HEK293T (cell line): Measurements from ENCODE around the gene SCGB3A2.

Experiments used
- ARNT ChIP-seq: fragments of 450-650 bp; IDR thresholded peaks from 2 replicates; pipeline ENCODE4 v1.6.1; 2017; ENCODE audit warnings: mild to moderate bottlenecking
- BHLHE40 ChIP-seq: fragments of 450-650 bp; IDR thresholded peaks from 2 replicates; pipeline ENCODE4 v1.6.1; 2016; ENCODE audit warnings: mild to moderate bottlenecking, moderate library complexity, borderline replicate concordance
- ELF4 ChIP-seq: fragments of 450-650 bp; IDR thresholded peaks from 2 replicates; pipeline ENCODE4 v1.6.1; 2017; ENCODE audit warnings: antibody characterized with exemption
- FOXA1 ChIP-seq: fragments of 450-650 bp; IDR thresholded peaks from 2 replicates; pipeline ENCODE4 v1.6.1; 2016; ENCODE audit warnings: mild to moderate bottlenecking
- FOXK2 ChIP-seq: fragments of 450-650 bp; IDR thresholded peaks from 2 replicates; pipeline ENCODE4 v1.6.1; 2016; ENCODE audit warnings: mild to moderate bottlenecking
- FOXM1 ChIP-seq: fragments of 450-650 bp; IDR thresholded peaks from 2 replicates; pipeline ENCODE4 v1.6.1; 2017; ENCODE audit warnings: mild to moderate bottlenecking, borderline replicate concordance
- HDGF ChIP-seq: fragments of 450-650 bp; IDR thresholded peaks from 2 replicates; pipeline ENCODE4 v1.6.1; 2017; ENCODE audit warnings: antibody characterized with exemption, borderline replicate concordance
- L3MBTL2 ChIP-seq: fragments of 450-650 bp; conservative IDR thresholded peaks from 2 replicates; pipeline ENCODE4 v1.6.1; 2016; ENCODE audit warnings: mild to moderate bottlenecking
- NFRKB ChIP-seq: fragments of 450-650 bp; IDR thresholded peaks from 2 replicates; pipeline ENCODE4 v1.6.1; 2016; ENCODE audit warnings: mild to moderate bottlenecking, moderate library complexity
- PKNOX1 ChIP-seq: fragments of 450-650 bp; IDR thresholded peaks from 2 replicates; pipeline ENCODE4 v1.6.1; 2016
- SP1 ChIP-seq: fragments of 450-650 bp; IDR thresholded peaks from 2 replicates; pipeline ENCODE4 v1.6.1; 2017
- SUZ12 ChIP-seq: fragments of 450-650 bp; IDR thresholded peaks from 2 replicates; pipeline ENCODE4 v1.6.1; 2016; ENCODE audit warnings: mild to moderate bottlenecking
- TARDBP ChIP-seq: fragments of 450-650 bp; IDR thresholded peaks from 2 replicates; pipeline ENCODE4 v1.6.1; 2016
- ZNF384 ChIP-seq: fragments of 450-650 bp; IDR thresholded peaks from 2 replicates; pipeline ENCODE4 v1.6.1; 2016

- TF ChIP-seq TARDBP (no peak), FOXA1 (no peak), NFRKB (no peak), ZNF384 (no peak), BHLHE40 (no peak), FOXM1 (no peak), SUZ12 (no peak), ELF4 (no peak), L3MBTL2 (no peak), PKNOX1 (no peak), SP1 (no peak), ARNT (no peak), FOXK2 (no peak), HDGF (no peak)
These were observed 14.9 kb upstream of the SCGB3A2 start for GRCh38 chr5:147863454-147864158.
